K562 (cell line): ENCODE measurements around the gene FRRS1L. TPM values are rescaled to one million over a fixed set of nuclear protein-coding genes. Genes with fewer than 3 reads are reported as not detected.
A peak's percentile ranks its signal among the peaks of the same experiment; 100 is the strongest.

Source experiments
- ATAC-seq: fragments of 200-7000 bp; cut with Tn5 transposase; 3 replicates; pipeline ENCODE4 v1.9.1; 2020; ENCODE audit warnings: moderate library complexity
- BruUV-seq: library from RNA; stranded (reverse); fragments of 400-500 nt; replicated peaks from 2 replicates; lab custom pipeline; 2021; lab: Mats Ljungman, UMichigan
- CTCF ChIA-PET: fragments of 300-600 bp; formaldehyde crosslinking; extraction: SDS; loops from one replicate; lab custom pipeline; 2021; ENCODE audit warnings: low intra/inter-chr PET ratio; lab: Yijun Ruan, JAX
- POLR2A ChIA-PET: fragments of 300-600, 350-650 bp; sonication (Branson Sonifier 250); formaldehyde crosslinking; extraction: SDS; loops from one replicate; lab custom pipeline; 2021; ENCODE audit warnings: antibody characterized with exemption, inconsistent platforms; lab: Yijun Ruan, JAX
- DNase-seq, 4 experiments: peaks; one replicate each; pipeline versions ENCODE4 v3.0.0 to v3.0.0-alpha.2; 2011 to 2018; ENCODE audit warnings: low spot score in 3 of 4, mixed read lengths in 3 of 4; ENCODE audit errors: extremely low read depth in 1 of 4
- FAIRE-seq: peaks from 2 replicates; lab custom pipeline; 2011; peaks lifted over from hg19 to GRCh38; lab: Jason Lieb, UNC
- H2AFZ ChIP-seq: 2 replicates; pipeline ENCODE4 v1.6.0; 2011; ENCODE audit warnings: low read depth, low read length, control low read depth, inconsistent platforms
- H3K27ac ChIP-seq: fragments of 200-600 bp; 3 replicates; pipeline ENCODE4 v1.8.0; 2011; ENCODE audit warnings: low read depth, mild to moderate bottlenecking, control low read depth, inconsistent platforms, low read length, moderate library complexity, mixed read lengths; ENCODE audit errors: extremely low read depth
- H3K27me3 ChIP-seq, 2 experiments: fragments of 300-600 bp in 1 of 2; 2 replicates in 1 of 2; 3 replicates in 1 of 2; pipeline versions ENCODE4 v1.6.0 to v1.8.0; 2011; ENCODE audit warnings: inconsistent platforms in 2 of 2, low read length in 2 of 2, mild to moderate bottlenecking in 1 of 2, mixed read lengths in 1 of 2, moderate library complexity in 1 of 2; ENCODE audit not compliant: control insufficient read depth in 2 of 2, insufficient read depth in 2 of 2
- H3K36me3 ChIP-seq: fragments of 300-600 bp; 3 replicates; pipeline ENCODE4 v1.8.0; 2011; ENCODE audit warnings: mild to moderate bottlenecking, low read length, inconsistent platforms; ENCODE audit not compliant: control insufficient read depth, insufficient read depth
- H3K4me1 ChIP-seq, 2 experiments: fragments of 200-600 bp in 1 of 2; replicated peaks in 1 of 2; 2 replicates in 1 of 2; 3 replicates in 1 of 2; pipeline versions ENCODE4 v1.5.1 to v1.8.0; 2011; ENCODE audit warnings: inconsistent platforms in 2 of 2, low read length in 2 of 2, mild to moderate bottlenecking in 1 of 2, mixed read lengths in 1 of 2, moderate library complexity in 1 of 2; ENCODE audit not compliant: control insufficient read depth in 2 of 2, insufficient read depth in 2 of 2
- H3K4me2 ChIP-seq: 2 replicates; pipeline ENCODE4 v1.6.1; 2011; ENCODE audit warnings: low read length, control low read depth, inconsistent platforms, mixed read lengths; ENCODE audit not compliant: insufficient read depth
- H3K4me3 ChIP-seq: fragments of 200-600 bp; sonication (generic), shearing (Covaris generic); 2 replicates; pipeline ENCODE4 v1.5.1; 2016; ENCODE audit warnings: control low read depth, inconsistent platforms
- H3K79me2 ChIP-seq: fragments of 200-600 bp; 3 replicates; pipeline ENCODE4 v1.8.0; 2011; ENCODE audit warnings: low read length, inconsistent platforms; ENCODE audit not compliant: control insufficient read depth, insufficient read depth
- H3K9ac ChIP-seq, 2 experiments: 2 replicates each; pipeline versions ENCODE4 v1.6.0 to v1.6.1; 2011; ENCODE audit warnings: low read depth in 2 of 2, low read length in 2 of 2, control low read depth in 1 of 2, inconsistent platforms in 1 of 2, mild to moderate bottlenecking in 1 of 2, mixed read lengths in 1 of 2; ENCODE audit not compliant: insufficient read depth in 1 of 2
- H3K9me1 ChIP-seq: one replicate; pipeline ENCODE4 v1.6.0; 2011; ENCODE audit warnings: inconsistent platforms, mild to moderate bottlenecking, low read length, moderate library complexity; ENCODE audit not compliant: control insufficient read depth, insufficient read depth
- H3K9me3 ChIP-seq: replicated peaks from 2 replicates; pipeline ENCODE4 v1.5.1; 2011; ENCODE audit warnings: low read depth, low read length, inconsistent platforms; ENCODE audit not compliant: control insufficient read depth, insufficient read depth
- H4K20me1 ChIP-seq: replicated peaks from 2 replicates; pipeline ENCODE4 v1.6.1; 2011; ENCODE audit warnings: low read length, inconsistent platforms, mixed read lengths; ENCODE audit not compliant: control insufficient read depth, insufficient read depth
- CEBPB ChIP-seq: fragments of 450-650 bp; IDR thresholded peaks from 2 replicates; pipeline ENCODE4 v1.6.1; 2016; ENCODE audit warnings: missing genetic modification characterization, missing compliant biosample characterization
- CHD2 ChIP-seq: IDR thresholded peaks from 2 replicates; pipeline ENCODE4 v1.6.1; 2011; ENCODE audit warnings: low read depth, low read length
- SP1 ChIP-seq: sonication (generic); formaldehyde crosslinking; IDR thresholded peaks from 2 replicates; pipeline ENCODE4 v1.8.1; 2022; ENCODE audit warnings: mild to moderate bottlenecking, missing genetic modification reagents
- ZNF785 ChIP-seq: fragments of 250-450 bp; sonication (Bioruptor Pico); IDR thresholded peaks from 2 replicates; pipeline ENCODE4 v1.4.0; 2020; ENCODE audit warnings: mild to moderate bottlenecking
- in situ Hi-C: fragments of 300-500 bp; cut with MboI; formaldehyde crosslinking; loops from 4 replicates; pipeline ENCODE4 v1.15.0; 2018; ENCODE audit warnings: inconsistent platforms, mixed read lengths
- intact Hi-C: fragments of 100-400 bp; cut with micrococcal nuclease; formaldehyde crosslinking; loops from 2 replicates; pipeline ENCODE4 v1.14.2; 2022
- polyA plus RNA-seq, 8 experiments: library from polyadenylated mRNA; depleted of rRNA in 4 of 8; stranded (reverse) in 5 of 8; unstranded in 3 of 8; fragments of >200 nt; fragmentation: Nextera tagmentation in 2 of 8; fragmentation: Illumina TruSeq in 1 of 8; extraction: Ambion mirVana in 2 of 8; extraction: Trizol in 1 of 8; gene quantifications; 2 replicates each; pipeline versions ENCODE4 v1.2.1 to v1.2.3, GENCODE V29; 2011 to 2014; ENCODE audit warnings: inconsistent platforms in 1 of 8, missing spikeins in 1 of 8
- total RNA-seq, 7 experiments: library from RNA; depleted of rRNA in 6 of 7; stranded (reverse); fragments of >200 nt in 6 of 7; fragmentation: Illumina TruSeq in 2 of 7; extraction: Trizol in 2 of 7; gene quantifications; 2 replicates each; pipeline versions ENCODE4 v1.2.1 to v1.2.3, GENCODE V29; 2011 to 2021; ENCODE audit warnings: low replicate concordance in 1 of 7
- TF ChIP-seq, protein P1 (sequence below), 2 experiments: fragments of 450-650 bp in 1 of 2; sonication (generic) in 1 of 2; formaldehyde crosslinking in 1 of 2; IDR thresholded peaks in 1 of 2; conservative IDR thresholded peaks in 1 of 2; 2 replicates each; pipeline versions ENCODE4 v1.6.1 to v1.8.1; 2016 to 2023; ENCODE audit warnings: mild to moderate bottlenecking in 2 of 2, moderate library complexity in 2 of 2, inconsistent platforms in 1 of 2, missing genetic modification reagents in 1 of 2

The FRRS1L gene
- total and polyA plus RNA-seq, 9 of the 15 experiments (the other 6 are each of a cell fraction or from before 2014, with no cell fraction given) = under 0.01 to 0.04 (median 0.03) TPM; not detected in 5

DNA sequence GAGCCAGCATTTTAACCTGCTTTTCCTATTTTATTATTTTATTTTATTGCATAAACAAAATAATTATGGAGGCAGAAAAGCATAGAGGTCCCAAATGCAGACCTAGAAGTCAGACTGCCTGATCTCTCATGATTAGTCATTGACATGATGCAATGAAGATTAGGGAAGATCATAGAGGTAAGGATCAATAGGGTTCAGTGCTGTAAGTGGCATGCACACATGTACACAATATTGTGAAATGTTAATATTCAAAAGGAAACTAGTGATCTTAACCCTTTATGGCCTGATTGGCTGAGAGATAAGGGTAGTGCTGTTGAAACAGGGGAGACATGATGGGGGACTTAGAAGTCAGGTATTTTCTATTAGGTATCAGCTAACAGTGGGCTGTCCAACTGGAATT is 1.1 kb upstream of the FRRS1L start:
- FAIRE-seq = no peak
- no peaks in the 10 kb centered on the region for H3K27me3 ChIP-seq
- in situ Hi-C loops = no loop called here
- no peaks in the 10 kb centered on the region for H3K36me3 ChIP-seq
- no peak for ATAC-seq
- BruUV-seq = no TSS peak
- H3K4me1 ChIP-seq = peaks cover 0 to 9% of the 10 kb centered on the region in 2 experiments; a peak in 1 of 5 replicates
- H4K20me1 ChIP-seq = no peaks in the 10 kb centered on the region
- DNase-seq = no peak
- H3K79me2 ChIP-seq = no peaks in the 10 kb centered on the region
- ChIA-PET CTCF (no interaction called here), POLR2A (interaction anchor here (0.6 kb wide), 1 partner anchor 16 kb away, joined by 3 read pairs; no protein-coding TSS in a partner anchor)
- no peak overlapping the region for H3K4me2 ChIP-seq
- H3K9ac ChIP-seq = no peak overlapping the region
- H3K9me3 ChIP-seq = 0 out of 2 replicates have a peak, but pooled peaks cover 2% of the 10 kb centered on the region
- H3K9me1 ChIP-seq = no peaks in the 10 kb centered on the region
- H2AFZ ChIP-seq = no peak overlapping the region
- intact Hi-C loops = no loop called here
- no peak overlapping the region for H3K4me3 ChIP-seq
- H3K27ac ChIP-seq = no peak overlapping the region
- TF ChIP-seq ZNF785 (CRISPR knock-in tag) (no peak), SP1 (CRISPR knock-in tag) (no peak), CHD2 (no peak), CEBPB (tag) (peak; percentile 31; the same call in 1 of the 2 replicates)
- TF ChIP-seq, protein P1, sequence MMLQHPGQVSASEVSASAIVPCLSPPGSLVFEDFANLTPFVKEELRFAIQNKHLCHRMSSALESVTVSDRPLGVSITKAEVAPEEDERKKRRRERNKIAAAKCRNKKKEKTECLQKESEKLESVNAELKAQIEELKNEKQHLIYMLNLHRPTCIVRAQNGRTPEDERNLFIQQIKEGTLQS (IDR thresholded peaks at IDR 0.05) = 0 out of 2 replicates have a peak, but pooled peaks have one; percentile 11
- TF ChIP-seq, protein P1 (CRISPR knock-in tag; conservative IDR thresholded peaks at IDR 0.05) = no peak
- TF ChIP-seq, all 486 proteins: peak for 2
